IMR-90 (cell line): ENCODE measurements around the gene ACAN. TPM values are rescaled to one million over a fixed set of nuclear protein-coding genes. Genes with fewer than 3 reads are reported as not detected.

Experiments
- ATAC-seq: fragments of 200-7000 bp; cut with Tn5 transposase; 2 replicates; pipeline ENCODE4 v1.9.1; 2020; ENCODE audit warnings: low read depth, mild to moderate bottlenecking, moderate library complexity
- BruUV-seq: library from RNA; stranded (reverse); fragments of 400-500 nt; replicated peaks from 2 replicates; lab custom pipeline; 2021; lab: Mats Ljungman, UMichigan
- CTCF ChIA-PET: fragments of 300-600 bp; formaldehyde crosslinking; extraction: SDS; loops from one replicate; lab custom pipeline; 2021; ENCODE audit warnings: antibody characterized with exemption; lab: Yijun Ruan, JAX
- POLR2A ChIA-PET: fragments of 300-600 bp; sonication (Branson Sonifier 250); formaldehyde crosslinking; loops from one replicate; lab custom pipeline; 2022; ENCODE audit warnings: antibody characterized with exemption; ENCODE audit not compliant: unreplicated experiment; lab: Charles Lee
- DNase-seq: peaks from one replicate; pipeline ENCODE4 v3.0.0; 2013
- H2AFZ ChIP-seq: replicated peaks from 2 replicates; pipeline ENCODE3; 2013; ENCODE audit warnings: low read length, mild to moderate bottlenecking; ENCODE audit not compliant: poor library complexity
- H2AK5ac ChIP-seq: 2 replicates; pipeline ENCODE4 v1.6.1; 2013; ENCODE audit warnings: low read depth, low read length, inconsistent platforms
- H2AK9ac ChIP-seq: replicated peaks from 2 replicates; pipeline ENCODE3; 2013; ENCODE audit warnings: mild to moderate bottlenecking, low read depth, low read length, moderate library complexity; ENCODE audit not compliant: poor library complexity
- H2BK120ac ChIP-seq: 2 replicates; pipeline ENCODE4 v1.6.1; 2013; ENCODE audit warnings: low read depth, low read length, inconsistent platforms
- H2BK15ac ChIP-seq: 3 replicates; pipeline ENCODE4 v1.6.1; 2013; ENCODE audit warnings: low read depth, low read length, inconsistent platforms
- H2BK20ac ChIP-seq: 2 replicates; pipeline ENCODE4 v1.6.1; 2013; ENCODE audit warnings: low read depth, mild to moderate bottlenecking, inconsistent platforms, low read length, moderate library complexity
- H2BK5ac ChIP-seq: 2 replicates; pipeline ENCODE4 v1.6.1; 2013; ENCODE audit warnings: mild to moderate bottlenecking, low read depth, low read length, inconsistent platforms; ENCODE audit not compliant: poor library complexity, severe bottlenecking
- H3K14ac ChIP-seq: replicated peaks from 2 replicates; pipeline ENCODE4 v1.6.1; 2013; ENCODE audit warnings: low read depth, low read length, inconsistent platforms
- H3K18ac ChIP-seq: 2 replicates; pipeline ENCODE4 v1.6.1; 2013; ENCODE audit warnings: low read depth, low read length, control low read depth
- H3K23ac ChIP-seq: 2 replicates; pipeline ENCODE4 v1.6.1; 2013; ENCODE audit warnings: low read depth, low read length, inconsistent platforms
- H3K27ac ChIP-seq: 2 replicates; pipeline ENCODE4 v1.5.1; 2013; ENCODE audit warnings: mild to moderate bottlenecking, control low read depth, low read length; ENCODE audit not compliant: insufficient read depth
- H3K27me3 ChIP-seq: 2 replicates; pipeline ENCODE4 v1.6.1; 2013; ENCODE audit warnings: low read length; ENCODE audit not compliant: control insufficient read depth, insufficient read depth
- H3K36me3 ChIP-seq: 2 replicates; pipeline ENCODE4 v1.6.1; 2013; ENCODE audit warnings: low read length, mixed read lengths; ENCODE audit not compliant: control insufficient read depth, insufficient read depth
- H3K4ac ChIP-seq: 2 replicates; pipeline ENCODE4 v1.6.1; 2013; ENCODE audit warnings: low read depth, low read length, inconsistent platforms
- H3K4me1 ChIP-seq: 2 replicates; pipeline ENCODE4 v1.6.1; 2013; ENCODE audit warnings: low read length, mixed read lengths; ENCODE audit not compliant: control insufficient read depth, insufficient read depth
- H3K4me2 ChIP-seq: 2 replicates; pipeline ENCODE4 v1.6.1; 2013; ENCODE audit warnings: low read depth, mild to moderate bottlenecking, control low read depth, low read length, moderate library complexity
- H3K4me3 ChIP-seq: 2 replicates; pipeline ENCODE4 v1.5.1; 2013; ENCODE audit warnings: low read depth, mild to moderate bottlenecking, control low read depth, low read length, moderate library complexity; ENCODE audit not compliant: insufficient read depth
- H3K56ac ChIP-seq: 2 replicates; pipeline ENCODE4 v1.6.1; 2013; ENCODE audit warnings: low read length, inconsistent platforms; ENCODE audit not compliant: insufficient read depth; ENCODE audit errors: extremely low read depth
- H3K79me1 ChIP-seq, 2 experiments: 2 replicates each; pipeline ENCODE4 v1.6.1; 2013; ENCODE audit warnings: low read length in 2 of 2, inconsistent platforms in 1 of 2, low read depth in 1 of 2
- H3K9ac ChIP-seq: 2 replicates; pipeline ENCODE4 v1.6.1; 2013; ENCODE audit warnings: low read depth, low read length, control low read depth
- H3K9me1 ChIP-seq: 2 replicates; pipeline ENCODE4 v1.6.1; 2013; ENCODE audit warnings: low read length, inconsistent platforms; ENCODE audit not compliant: insufficient read depth
- H3K9me3 ChIP-seq: 2 replicates; pipeline ENCODE4 v1.6.1; 2013; ENCODE audit warnings: low read length; ENCODE audit not compliant: control insufficient read depth, insufficient read depth
- H4K20me1 ChIP-seq: 2 replicates; pipeline ENCODE4 v1.6.1; 2013; ENCODE audit warnings: low read length, inconsistent platforms; ENCODE audit not compliant: insufficient read depth
- H4K5ac ChIP-seq: 2 replicates; pipeline ENCODE4 v1.6.1; 2013; ENCODE audit warnings: mild to moderate bottlenecking, low read depth, low read length, control low read depth
- H4K8ac ChIP-seq, 2 experiments: 2 replicates each; pipeline ENCODE4 v1.6.1; 2013; ENCODE audit warnings: low read depth in 2 of 2, low read length in 2 of 2, control low read depth in 1 of 2, inconsistent platforms in 1 of 2
- H4K91ac ChIP-seq: 2 replicates; pipeline ENCODE4 v1.6.1; 2013; ENCODE audit warnings: low read depth, low read length, inconsistent platforms; ENCODE audit not compliant: insufficient read depth
- BHLHE40 ChIP-seq: fragments of 150-350 bp; IDR thresholded peaks from 2 replicates; pipeline ENCODE4 v1.6.1; 2016; ENCODE audit warnings: mild to moderate bottlenecking, low read depth, low read length
- CHD1 ChIP-seq: IDR thresholded peaks from 2 replicates; pipeline ENCODE4 v1.6.1; 2012; ENCODE audit warnings: low read depth, low read length, improper control_type of control experiment
- FOS ChIP-seq: fragments of 150-350 bp; IDR thresholded peaks from 2 replicates; pipeline ENCODE4 v1.6.1; 2016; ENCODE audit warnings: low read depth, low read length
- MAFK ChIP-seq: IDR thresholded peaks from 2 replicates; pipeline ENCODE4 v1.6.1; 2012; ENCODE audit warnings: low read depth, low read length, improper control_type of control experiment
- MAZ ChIP-seq: IDR thresholded peaks from 2 replicates; pipeline ENCODE4 v1.6.1; 2012; ENCODE audit warnings: low read depth, mild to moderate bottlenecking, low read length, improper control_type of control experiment, moderate library complexity, borderline replicate concordance
- NFE2L2 ChIP-seq: fragments of 150-350 bp; IDR thresholded peaks from 2 replicates; pipeline ENCODE4 v1.6.1; 2016; ENCODE audit warnings: low read depth, mild to moderate bottlenecking, low read length
- POLR2A ChIP-seq: IDR thresholded peaks from 2 replicates; pipeline ENCODE4 v1.6.1; 2012; ENCODE audit warnings: mild to moderate bottlenecking, low read depth, low read length
- RCOR1 ChIP-seq: IDR thresholded peaks from 2 replicates; pipeline ENCODE4 v1.6.1; 2012; ENCODE audit warnings: mild to moderate bottlenecking, low read length, improper control_type of control experiment; ENCODE audit not compliant: insufficient replicate concordance
- RFX5 ChIP-seq: IDR thresholded peaks from 2 replicates; pipeline ENCODE4 v1.8.0; 2012; ENCODE audit warnings: low read depth, mild to moderate bottlenecking, low read length, moderate library complexity
- WGBS, 2 experiments: methylation state at CpG; one replicate each; pipeline versions ENCODE4 v1.1.5 to v1.1.7; 2013; ENCODE audit warnings: missing lambda C conversion rate in 2 of 2; ENCODE audit not compliant: insufficient read length in 1 of 2; ENCODE audit errors: extremely low coverage in 2 of 2; 5-methylcytosine and 5-hydroxymethylcytosine counted together
- dilution Hi-C: fragments of 300-500 bp; cut with HindIII; formaldehyde crosslinking; loops from one replicate; pipeline ENCODE4 v1.14.3; 2018; ENCODE audit warnings: low sequenced_read_pairs; ENCODE audit not compliant: unreplicated experiment
- in situ Hi-C: fragments of 300-500 bp; cut with MboI; formaldehyde crosslinking; loops from 3 replicates; pipeline ENCODE4 v1.14.3; 2019; ENCODE audit warnings: low sequenced_read_pairs, inconsistent platforms, mixed read lengths
- intact Hi-C: fragments of 100-400 bp; cut with micrococcal nuclease; formaldehyde crosslinking; loops from 2 replicates; pipeline ENCODE4 v1.10.0; 2022
- polyA plus RNA-seq, 3 experiments: library from polyadenylated mRNA; depleted of rRNA; stranded (reverse); fragments of >200 nt; gene quantifications; 2 replicates each; pipeline ENCODE4 v1.2.3, GENCODE V29; 2012; ENCODE audit warnings: low replicate concordance in 1 of 3
- total RNA-seq: library from RNA; depleted of rRNA; stranded (reverse); fragments of >200 nt; gene quantifications from 2 replicates; pipeline ENCODE4 v1.2.3, GENCODE V29; 2012
- TF ChIP-seq, protein P1 (sequence below): fragments of 150-350 bp; IDR thresholded peaks from 2 replicates; pipeline ENCODE4 v1.6.1; 2017; ENCODE audit warnings: mild to moderate bottlenecking, antibody characterized with exemption, low read length, low read depth
- TF ChIP-seq, protein P2 (sequence below): fragments of 150-350 bp; IDR thresholded peaks from 2 replicates; pipeline ENCODE4 v1.6.1; 2016; ENCODE audit warnings: low read depth, mild to moderate bottlenecking, low read length, moderate library complexity, borderline replicate concordance
- TF ChIP-seq, protein P3 (sequence below): conservative IDR thresholded peaks from 2 replicates; pipeline ENCODE4 v1.5.1; 2012; ENCODE audit warnings: mild to moderate bottlenecking, low read depth, low read length, improper control_type of control experiment

Gene ACAN
- total and polyA plus RNA-seq, 2 of the 4 experiments (the other 2 are of a cell fraction) = 0.54 to 0.96 TPM

DNA sequence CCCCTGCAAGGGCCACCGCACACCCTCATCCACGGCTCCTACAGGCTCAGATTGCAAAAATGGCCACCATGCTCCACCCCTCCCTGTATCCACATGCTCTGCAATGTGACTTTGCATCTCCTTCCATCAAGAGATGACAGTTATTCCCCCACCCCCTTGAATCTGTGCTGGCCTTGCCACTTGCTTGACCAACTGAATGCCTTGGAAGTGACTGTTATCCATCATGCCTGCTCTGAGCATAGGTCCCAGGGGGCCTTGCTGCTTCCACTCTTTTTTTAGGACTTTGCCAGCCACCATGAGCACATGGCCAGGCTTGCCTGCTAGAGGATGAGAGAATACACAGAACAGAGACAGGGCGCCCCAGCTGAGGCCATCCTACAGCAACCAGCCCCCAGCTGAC is 78.5 kb downstream of the ACAN start:
- no peak overlapping the region for H2BK5ac ChIP-seq
- peaks cover 16% of the 10 kb centered on the region for H3K36me3 ChIP-seq
- no peaks in the 10 kb centered on the region for H3K9me3 ChIP-seq
- ChIA-PET POLR2A (no interaction called here), CTCF (no interaction called here)
- no peaks in the 10 kb centered on the region; a peak in 1 of 4 replicates for H3K79me1 ChIP-seq
- WGBS, 2 experiments = 40% methylated on average over 1 of the region's 3 CpGs; no CpG with 5 or more reads in 1 of the 2 experiments
- H3K27me3 ChIP-seq = no peaks in the 10 kb centered on the region
- H3K4ac ChIP-seq = 0 out of 2 replicates have a peak overlapping the region, but pooled peaks have one; percentile 20
- no peak overlapping the region for H3K23ac ChIP-seq
- H3K4me2 ChIP-seq = no peak overlapping the region
- H2AK9ac ChIP-seq = no peak overlapping the region
- H4K8ac ChIP-seq = no peak overlapping the region
- H2BK20ac ChIP-seq = no peak overlapping the region
- H4K5ac ChIP-seq = no peak overlapping the region
- BruUV-seq = no TSS peak
- no peak overlapping the region for H3K14ac ChIP-seq
- H2BK120ac ChIP-seq = peak overlapping the region; percentile 42
- H2AFZ ChIP-seq = peak overlapping the region; percentile 4
- no peak overlapping the region for H3K9ac ChIP-seq
- H3K56ac ChIP-seq = no peak overlapping the region
- no peak overlapping the region for H4K91ac ChIP-seq
- no peak overlapping the region for H3K18ac ChIP-seq
- TF ChIP-seq MAZ (no peak), CHD1 (no peak), BHLHE40 (no peak), NFE2L2 (no peak), MAFK (no peak), RCOR1 (no peak), RFX5 (no peak), FOS (no peak), POLR2A (no peak)
- TF ChIP-seq, protein P1, sequence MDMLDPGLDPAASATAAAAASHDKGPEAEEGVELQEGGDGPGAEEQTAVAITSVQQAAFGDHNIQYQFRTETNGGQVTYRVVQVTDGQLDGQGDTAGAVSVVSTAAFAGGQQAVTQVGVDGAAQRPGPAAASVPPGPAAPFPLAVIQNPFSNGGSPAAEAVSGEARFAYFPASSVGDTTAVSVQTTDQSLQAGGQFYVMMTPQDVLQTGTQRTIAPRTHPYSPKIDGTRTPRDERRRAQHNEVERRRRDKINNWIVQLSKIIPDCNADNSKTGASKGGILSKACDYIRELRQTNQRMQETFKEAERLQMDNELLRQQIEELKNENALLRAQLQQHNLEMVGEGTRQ = no peak
- TF ChIP-seq, protein P2, sequence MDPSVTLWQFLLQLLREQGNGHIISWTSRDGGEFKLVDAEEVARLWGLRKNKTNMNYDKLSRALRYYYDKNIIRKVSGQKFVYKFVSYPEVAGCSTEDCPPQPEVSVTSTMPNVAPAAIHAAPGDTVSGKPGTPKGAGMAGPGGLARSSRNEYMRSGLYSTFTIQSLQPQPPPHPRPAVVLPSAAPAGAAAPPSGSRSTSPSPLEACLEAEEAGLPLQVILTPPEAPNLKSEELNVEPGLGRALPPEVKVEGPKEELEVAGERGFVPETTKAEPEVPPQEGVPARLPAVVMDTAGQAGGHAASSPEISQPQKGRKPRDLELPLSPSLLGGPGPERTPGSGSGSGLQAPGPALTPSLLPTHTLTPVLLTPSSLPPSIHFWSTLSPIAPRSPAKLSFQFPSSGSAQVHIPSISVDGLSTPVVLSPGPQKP = no peak
- TF ChIP-seq, protein P3, sequence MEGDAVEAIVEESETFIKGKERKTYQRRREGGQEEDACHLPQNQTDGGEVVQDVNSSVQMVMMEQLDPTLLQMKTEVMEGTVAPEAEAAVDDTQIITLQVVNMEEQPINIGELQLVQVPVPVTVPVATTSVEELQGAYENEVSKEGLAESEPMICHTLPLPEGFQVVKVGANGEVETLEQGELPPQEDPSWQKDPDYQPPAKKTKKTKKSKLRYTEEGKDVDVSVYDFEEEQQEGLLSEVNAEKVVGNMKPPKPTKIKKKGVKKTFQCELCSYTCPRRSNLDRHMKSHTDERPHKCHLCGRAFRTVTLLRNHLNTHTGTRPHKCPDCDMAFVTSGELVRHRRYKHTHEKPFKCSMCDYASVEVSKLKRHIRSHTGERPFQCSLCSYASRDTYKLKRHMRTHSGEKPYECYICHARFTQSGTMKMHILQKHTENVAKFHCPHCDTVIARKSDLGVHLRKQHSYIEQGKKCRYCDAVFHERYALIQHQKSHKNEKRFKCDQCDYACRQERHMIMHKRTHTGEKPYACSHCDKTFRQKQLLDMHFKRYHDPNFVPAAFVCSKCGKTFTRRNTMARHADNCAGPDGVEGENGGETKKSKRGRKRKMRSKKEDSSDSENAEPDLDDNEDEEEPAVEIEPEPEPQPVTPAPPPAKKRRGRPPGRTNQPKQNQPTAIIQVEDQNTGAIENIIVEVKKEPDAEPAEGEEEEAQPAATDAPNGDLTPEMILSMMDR = no peak
- no peak overlapping the region for H3K27ac ChIP-seq
- intact Hi-C loops (no loop called here), in situ Hi-C loops (no loop called here), dilution Hi-C loops (no loop called here)
- no peak overlapping the region for H3K4me3 ChIP-seq
- peaks cover 7% of the 10 kb centered on the region; the same call in 1 of the 2 replicates for H3K9me1 ChIP-seq
- no peaks in the 10 kb centered on the region for H4K20me1 ChIP-seq
- no peak overlapping the region for H2BK15ac ChIP-seq
- no peak for DNase-seq
- no peak for ATAC-seq
- H2AK5ac ChIP-seq = no peak overlapping the region
- H3K4me1 ChIP-seq = peaks cover 4% of the 10 kb centered on the region
